HCT116 (cell line): ENCODE data around the gene ADAMTS6. TPM values are rescaled to one million over a fixed set of nuclear protein-coding genes. Genes with fewer than 3 reads are reported as not detected.

Source experiments
- ATAC-seq: fragments of 200-7000 bp; cut with Tn5 transposase; 2 replicates; pipeline ENCODE4 v1.9.1; 2020; ENCODE audit warnings: mild to moderate bottlenecking, moderate library complexity
- BruUV-seq: library from RNA; stranded (reverse); fragments of 400-500 nt; replicated peaks from 2 replicates; lab custom pipeline; 2021; lab: Mats Ljungman, UMichigan
- CTCF ChIA-PET: fragments of 300-600 bp; sonication (Branson Sonifier 250); formaldehyde crosslinking; loops from one replicate; lab custom pipeline; 2021; ENCODE audit warnings: antibody characterized with exemption; lab: Charles Lee
- POLR2A ChIA-PET: fragments of 300-600, 350-600 bp; sonication (Branson Sonifier 250); formaldehyde crosslinking; loops from one replicate; lab custom pipeline; 2021; ENCODE audit warnings: antibody characterized with exemption; lab: Charles Lee
- RAD21 ChIA-PET, 2 experiments: fragments of 300-600 bp; sonication (Branson Sonifier 250); formaldehyde crosslinking; loops; one replicate each; lab custom pipeline; 2023; ENCODE audit warnings: low total read pairs in 2 of 2; ENCODE audit not compliant: uncharacterized antibody in 2 of 2, unreplicated experiment in 2 of 2, low non-redundant PET in 1 of 2; lab: Charles Lee
- DNase-seq: peaks from one replicate; pipeline ENCODE4 v3.0.0-alpha.2; 2010; ENCODE audit warnings: low read depth, low spot score
- H2AFZ ChIP-seq: fragments of 200-600 bp; shearing (Covaris generic), sonication (generic); 2 replicates; pipeline ENCODE4 v1.6.1; 2017; ENCODE audit warnings: low read depth, mixed run types, mixed read lengths, antibody characterized with exemption, low read length; ENCODE audit not compliant: poor library complexity, severe bottlenecking
- H3K27ac ChIP-seq: 2 replicates; pipeline ENCODE4 v1.5.1; 2012; ENCODE audit warnings: low read depth, low read length
- H3K27me3 ChIP-seq: fragments of 200-600 bp; sonication (generic); 2 replicates; pipeline ENCODE4 v1.6.1; 2016; ENCODE audit warnings: mixed run types, low read length, mixed read lengths; ENCODE audit not compliant: insufficient read depth
- H3K36me3 ChIP-seq, 2 experiments: fragments of 200-500 bp in 1 of 2; fragments of 200-600 bp in 1 of 2; sonication (Bioruptor generic) in 1 of 2; sonication (generic) in 1 of 2; 2 replicates each; pipeline versions ENCODE4 v1.5.1 to v1.6.1; 2014 to 2016; ENCODE audit warnings: low read length in 2 of 2, inconsistent platforms in 1 of 2, mixed read lengths in 1 of 2, mixed run types in 1 of 2; ENCODE audit not compliant: insufficient read depth in 2 of 2, control insufficient read depth in 1 of 2
- H3K4me1 ChIP-seq, 2 experiments: fragments of 200-600 bp in 1 of 2; sonication (generic) in 1 of 2; 2 replicates each; pipeline versions ENCODE4 v1.5.1 to v1.6.1; 2012 to 2017; ENCODE audit warnings: low read length in 2 of 2, inconsistent platforms in 1 of 2, mild to moderate bottlenecking in 1 of 2, mixed read lengths in 1 of 2, mixed run types in 1 of 2, moderate library complexity in 1 of 2; ENCODE audit not compliant: insufficient read depth in 2 of 2, control insufficient read depth in 1 of 2
- H3K4me2 ChIP-seq: fragments of 200-600 bp; sonication (generic); 2 replicates; pipeline ENCODE4 v1.6.1; 2017; ENCODE audit warnings: mixed run types, low read length, mixed read lengths
- H3K4me3 ChIP-seq, 2 experiments: fragments of 200-600 bp in 1 of 2; sonication (generic) in 1 of 2; replicated peaks in 1 of 2; 2 replicates each; pipeline ENCODE4 v1.5.1; 2011 to 2016; ENCODE audit warnings: low read length in 2 of 2, control low read depth in 1 of 2, low read depth in 1 of 2, mild to moderate bottlenecking in 1 of 2, mixed read lengths in 1 of 2, mixed run types in 1 of 2
- H3K79me2 ChIP-seq: fragments of 200-600 bp; sonication (generic); 2 replicates; pipeline ENCODE4 v1.6.1; 2017; ENCODE audit warnings: mild to moderate bottlenecking, mixed run types, low read length, moderate library complexity, mixed read lengths; ENCODE audit not compliant: insufficient read depth
- H3K9ac ChIP-seq: fragments of 200-600 bp; sonication (generic); 2 replicates; pipeline ENCODE4 v1.6.1; 2016; ENCODE audit warnings: low read length, mixed read lengths
- H3K9me2 ChIP-seq: fragments of 200-600 bp; sonication (generic), shearing (Covaris generic); 2 replicates; pipeline ENCODE4 v1.6.1; 2017; ENCODE audit warnings: mixed run types, mild to moderate bottlenecking, moderate library complexity; ENCODE audit not compliant: insufficient read depth
- H3K9me3 ChIP-seq, 2 experiments: fragments of 200-500 bp in 1 of 2; fragments of 200-600 bp in 1 of 2; sonication (Bioruptor generic) in 1 of 2; sonication (generic) in 1 of 2; 2 replicates each; pipeline ENCODE4 v1.6.1; 2014 to 2017; ENCODE audit warnings: low read length in 2 of 2, mixed read lengths in 2 of 2, inconsistent platforms in 1 of 2, low read depth in 1 of 2, mild to moderate bottlenecking in 1 of 2, mixed run types in 1 of 2, moderate library complexity in 1 of 2; ENCODE audit not compliant: control insufficient read depth in 1 of 2, insufficient read depth in 1 of 2
- H4K20me1 ChIP-seq: fragments of 200-600 bp; sonication (generic), shearing (Covaris generic); 2 replicates; pipeline ENCODE4 v1.6.1; 2017; ENCODE audit warnings: mixed run types, mild to moderate bottlenecking, moderate library complexity; ENCODE audit not compliant: insufficient read depth
- CEBPB ChIP-seq: IDR thresholded peaks from 2 replicates; pipeline ENCODE4 v1.6.1; 2012; ENCODE audit warnings: low read depth
- EGR1 ChIP-seq: IDR thresholded peaks from 2 replicates; pipeline ENCODE4 v1.6.1; 2012; ENCODE audit warnings: low read depth
- EZH2 ChIP-seq: fragments of 200-600 bp; sonication (generic); IDR thresholded peaks from 2 replicates; pipeline ENCODE4 v1.6.1; 2017; ENCODE audit warnings: antibody characterized with exemption, mixed run types
- SP1 ChIP-seq: IDR thresholded peaks from 2 replicates; pipeline ENCODE4 v1.6.1; 2012; ENCODE audit warnings: low read depth
- ZFX ChIP-seq: fragments of 450-650 bp; IDR thresholded peaks from 2 replicates; pipeline ENCODE4 v1.6.1; 2017
- intact Hi-C: fragments of 100-400 bp; cut with micrococcal nuclease; formaldehyde crosslinking; loops from 2 replicates; pipeline ENCODE4 v1.10.0; 2022
- total RNA-seq: library from RNA; stranded (reverse); gene quantifications from one replicate; pipeline ENCODE4 v1.2.1, GENCODE V29; 2021; ENCODE audit not compliant: unreplicated experiment
- TF ChIP-seq, protein P1 (sequence below): IDR thresholded peaks from 2 replicates; pipeline ENCODE4 v1.6.1; 2012; ENCODE audit warnings: low read depth
- TF ChIP-seq, protein P2 (sequence below): IDR thresholded peaks from 2 replicates; pipeline ENCODE4 v1.6.1; 2011; ENCODE audit warnings: mild to moderate bottlenecking, low read length, moderate library complexity; ENCODE audit not compliant: insufficient replicate concordance; ENCODE audit errors: extremely low read depth
- TF ChIP-seq, protein P3 (sequence below): IDR thresholded peaks from 2 replicates; pipeline ENCODE4 v1.6.1; 2012

ADAMTS6 gene
- total RNA-seq, 1 experiment from 2014 or later = 0.93 TPM

DNA sequence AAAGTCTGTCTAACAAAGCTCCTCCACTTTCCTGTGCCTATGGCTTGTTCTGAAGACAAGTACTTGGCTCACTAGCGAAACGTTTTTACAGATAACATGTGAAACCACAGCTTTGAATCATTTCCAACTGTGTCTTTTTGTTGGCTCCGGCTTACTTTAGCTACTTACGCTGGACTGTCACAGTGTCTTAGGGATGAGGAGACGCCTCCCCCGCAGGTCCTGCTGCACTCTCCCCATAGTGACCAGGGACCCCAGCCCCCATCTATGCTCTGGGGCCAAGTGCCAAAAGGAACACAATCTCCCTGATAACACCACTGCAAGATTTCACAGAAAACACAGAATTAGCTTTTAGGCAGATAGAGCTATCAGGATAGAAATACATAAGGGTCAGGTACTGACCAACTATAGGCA, 219.1 kb downstream of the ADAMTS6 start (continued):
- TF ChIP-seq, protein P1, sequence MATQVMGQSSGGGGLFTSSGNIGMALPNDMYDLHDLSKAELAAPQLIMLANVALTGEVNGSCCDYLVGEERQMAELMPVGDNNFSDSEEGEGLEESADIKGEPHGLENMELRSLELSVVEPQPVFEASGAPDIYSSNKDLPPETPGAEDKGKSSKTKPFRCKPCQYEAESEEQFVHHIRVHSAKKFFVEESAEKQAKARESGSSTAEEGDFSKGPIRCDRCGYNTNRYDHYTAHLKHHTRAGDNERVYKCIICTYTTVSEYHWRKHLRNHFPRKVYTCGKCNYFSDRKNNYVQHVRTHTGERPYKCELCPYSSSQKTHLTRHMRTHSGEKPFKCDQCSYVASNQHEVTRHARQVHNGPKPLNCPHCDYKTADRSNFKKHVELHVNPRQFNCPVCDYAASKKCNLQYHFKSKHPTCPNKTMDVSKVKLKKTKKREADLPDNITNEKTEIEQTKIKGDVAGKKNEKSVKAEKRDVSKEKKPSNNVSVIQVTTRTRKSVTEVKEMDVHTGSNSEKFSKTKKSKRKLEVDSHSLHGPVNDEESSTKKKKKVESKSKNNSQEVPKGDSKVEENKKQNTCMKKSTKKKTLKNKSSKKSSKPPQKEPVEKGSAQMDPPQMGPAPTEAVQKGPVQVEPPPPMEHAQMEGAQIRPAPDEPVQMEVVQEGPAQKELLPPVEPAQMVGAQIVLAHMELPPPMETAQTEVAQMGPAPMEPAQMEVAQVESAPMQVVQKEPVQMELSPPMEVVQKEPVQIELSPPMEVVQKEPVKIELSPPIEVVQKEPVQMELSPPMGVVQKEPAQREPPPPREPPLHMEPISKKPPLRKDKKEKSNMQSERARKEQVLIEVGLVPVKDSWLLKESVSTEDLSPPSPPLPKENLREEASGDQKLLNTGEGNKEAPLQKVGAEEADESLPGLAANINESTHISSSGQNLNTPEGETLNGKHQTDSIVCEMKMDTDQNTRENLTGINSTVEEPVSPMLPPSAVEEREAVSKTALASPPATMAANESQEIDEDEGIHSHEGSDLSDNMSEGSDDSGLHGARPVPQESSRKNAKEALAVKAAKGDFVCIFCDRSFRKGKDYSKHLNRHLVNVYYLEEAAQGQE = no peak
- TF ChIP-seq EZH2 (no peak), SP1 (no peak), ZFX (no peak), CEBPB (no peak)
- TF ChIP-seq, protein P2, sequence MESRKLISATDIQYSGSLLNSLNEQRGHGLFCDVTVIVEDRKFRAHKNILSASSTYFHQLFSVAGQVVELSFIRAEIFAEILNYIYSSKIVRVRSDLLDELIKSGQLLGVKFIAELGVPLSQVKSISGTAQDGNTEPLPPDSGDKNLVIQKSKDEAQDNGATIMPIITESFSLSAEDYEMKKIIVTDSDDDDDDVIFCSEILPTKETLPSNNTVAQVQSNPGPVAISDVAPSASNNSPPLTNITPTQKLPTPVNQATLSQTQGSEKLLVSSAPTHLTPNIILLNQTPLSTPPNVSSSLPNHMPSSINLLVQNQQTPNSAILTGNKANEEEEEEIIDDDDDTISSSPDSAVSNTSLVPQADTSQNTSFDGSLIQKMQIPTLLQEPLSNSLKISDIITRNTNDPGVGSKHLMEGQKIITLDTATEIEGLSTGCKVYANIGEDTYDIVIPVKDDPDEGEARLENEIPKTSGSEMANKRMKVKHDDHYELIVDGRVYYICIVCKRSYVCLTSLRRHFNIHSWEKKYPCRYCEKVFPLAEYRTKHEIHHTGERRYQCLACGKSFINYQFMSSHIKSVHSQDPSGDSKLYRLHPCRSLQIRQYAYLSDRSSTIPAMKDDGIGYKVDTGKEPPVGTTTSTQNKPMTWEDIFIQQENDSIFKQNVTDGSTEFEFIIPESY = no peak
- TF ChIP-seq, all 23 proteins: peak for 0

DNA sequence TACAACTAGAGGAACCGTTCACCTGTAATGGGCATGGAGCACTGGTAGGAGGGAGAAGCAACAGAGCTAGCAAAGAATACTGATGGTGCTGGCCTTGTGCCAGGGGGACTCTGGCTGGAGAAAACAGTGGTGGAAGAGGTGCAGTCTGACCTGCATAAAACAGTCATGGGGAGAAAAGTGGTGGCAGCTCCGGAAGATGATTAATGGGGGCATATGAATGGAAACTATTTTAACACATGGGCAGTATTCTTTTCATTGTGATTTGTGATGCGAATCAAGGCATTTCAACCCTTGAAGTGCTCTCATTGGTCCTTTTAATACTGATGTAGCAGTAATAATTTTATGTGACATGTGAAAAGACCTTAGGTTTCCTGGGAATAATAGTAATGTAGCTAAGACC, 219.6 kb downstream of the ADAMTS6 start:
- ChIA-PET RAD21 (no interaction called here), POLR2A (no interaction called here), CTCF (no interaction called here)
- DNase-seq (no peak), ATAC-seq (no peak)
- TF ChIP-seq, protein P3, sequence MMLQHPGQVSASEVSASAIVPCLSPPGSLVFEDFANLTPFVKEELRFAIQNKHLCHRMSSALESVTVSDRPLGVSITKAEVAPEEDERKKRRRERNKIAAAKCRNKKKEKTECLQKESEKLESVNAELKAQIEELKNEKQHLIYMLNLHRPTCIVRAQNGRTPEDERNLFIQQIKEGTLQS = no peak
- no peak for TF ChIP-seq EGR1
- H3K4me1 ChIP-seq = no peaks in the 10 kb centered on the region
- no TSS peak for BruUV-seq
- intact Hi-C loops = no loop called here
- no peaks in the 10 kb centered on the region for H3K36me3 ChIP-seq
- no peaks in the 10 kb centered on the region for H3K27me3 ChIP-seq
- H3K4me3 ChIP-seq = no peak overlapping the region
- no peak overlapping the region for H3K27ac ChIP-seq
- H3K79me2 ChIP-seq = no peaks in the 10 kb centered on the region
- H3K9ac ChIP-seq = no peak overlapping the region
- no peaks in the 10 kb centered on the region for H3K9me3 ChIP-seq
- no peak overlapping the region for H2AFZ ChIP-seq
- H3K9me2 ChIP-seq = no peaks in the 10 kb centered on the region
- no peaks in the 10 kb centered on the region for H4K20me1 ChIP-seq
- no peak overlapping the region for H3K4me2 ChIP-seq
